SK-N-SH (cell line): Measurements from ENCODE around the gene NRCAM. TPM values are rescaled to one million over a fixed set of nuclear protein-coding genes. Genes with fewer than 3 reads are reported as not detected.

Experiments
- CTCF ChIA-PET: fragments of 300-600, 350-600 bp; formaldehyde crosslinking; extraction: SDS; loops from one replicate; lab custom pipeline; 2021; lab: Yijun Ruan, JAX
- POLR2A ChIA-PET: fragments of 350-600 bp; sonication (Branson Sonifier 250); formaldehyde crosslinking; extraction: SDS; loops from one replicate; lab custom pipeline; 2020; ENCODE audit warnings: antibody characterized with exemption, inconsistent platforms; lab: Yijun Ruan, JAX
- DNase-seq: peaks from one replicate; pipeline ENCODE4 v3.0.0; 2012
- H2AFZ ChIP-seq: fragments of 200-600 bp; sonication (generic); 2 replicates; pipeline ENCODE4 v1.8.1; 2016; ENCODE audit warnings: antibody characterized with exemption, mild to moderate bottlenecking, low read depth
- H3F3A ChIP-seq: fragments of 200-600 bp; sonication (generic); replicated peaks from 2 replicates; pipeline ENCODE3; 2016; ENCODE audit warnings: antibody characterized with exemption, mild to moderate bottlenecking; ENCODE audit not compliant: insufficient read depth
- H3K27ac ChIP-seq, 2 experiments: fragments of 200-500 bp in 1 of 2; fragments of 200-600 bp in 1 of 2; sonication (Bioruptor generic) in 1 of 2; sonication (generic), shearing (Covaris generic) in 1 of 2; 2 replicates each; pipeline versions ENCODE4 v1.5.1 to v1.6.1; 2014 to 2016; ENCODE audit warnings: low read depth in 2 of 2, inconsistent platforms in 1 of 2, low read length in 1 of 2, mild to moderate bottlenecking in 1 of 2, mixed read lengths in 1 of 2
- H3K27me3 ChIP-seq: fragments of 200-600 bp; sonication (generic), shearing (Covaris generic); 2 replicates; pipeline ENCODE4 v1.6.1; 2016; ENCODE audit warnings: mixed run types; ENCODE audit not compliant: insufficient read depth
- H3K36me3 ChIP-seq, 2 experiments: fragments of 200-500 bp in 1 of 2; fragments of 200-600 bp in 1 of 2; sonication (Bioruptor generic) in 1 of 2; sonication (generic) in 1 of 2; replicated peaks in 1 of 2; 2 replicates each; pipeline versions ENCODE3 to v1.5.1; 2014 to 2016; ENCODE audit warnings: low read length in 1 of 2, mild to moderate bottlenecking in 1 of 2; ENCODE audit not compliant: insufficient read depth in 2 of 2, control insufficient read depth in 1 of 2
- H3K4me1 ChIP-seq, 2 experiments: fragments of 200-500 bp in 1 of 2; fragments of 200-600 bp in 1 of 2; sonication (Bioruptor generic) in 1 of 2; sonication (generic), shearing (Covaris generic) in 1 of 2; 2 replicates each; pipeline versions ENCODE4 v1.5.1 to v1.6.1; 2014 to 2016; ENCODE audit warnings: low read depth in 1 of 2, low read length in 1 of 2, mixed run types in 1 of 2; ENCODE audit not compliant: insufficient read depth in 2 of 2, control insufficient read depth in 1 of 2
- H3K4me2 ChIP-seq: fragments of 200-600 bp; sonication (generic), shearing (Covaris generic); 2 replicates; pipeline ENCODE4 v1.6.1; 2017; ENCODE audit warnings: mixed run types
- H3K4me3 ChIP-seq, 2 experiments: fragments of 200-500 bp in 1 of 2; fragments of 200-600 bp in 1 of 2; sonication (Bioruptor generic) in 1 of 2; sonication (generic), shearing (Covaris generic) in 1 of 2; 2 replicates each; pipeline versions ENCODE4 v1.5.1 to v1.8.1; 2014 to 2016; ENCODE audit warnings: low read depth in 2 of 2, inconsistent platforms in 1 of 2, low read length in 1 of 2, mild to moderate bottlenecking in 1 of 2, mixed read lengths in 1 of 2, moderate library complexity in 1 of 2
- H3K79me2 ChIP-seq: fragments of 200-600 bp; sonication (generic); 2 replicates; pipeline ENCODE4 v1.8.1; 2017; ENCODE audit warnings: mild to moderate bottlenecking; ENCODE audit not compliant: insufficient read depth
- H3K9ac ChIP-seq: fragments of 200-600 bp; sonication (generic); 2 replicates; pipeline ENCODE4 v1.6.1; 2017; ENCODE audit warnings: mixed run types
- H3K9me2 ChIP-seq: fragments of 200-600 bp; sonication (generic); 2 replicates; pipeline ENCODE4 v1.6.1; 2017; ENCODE audit warnings: mixed run types
- H3K9me3 ChIP-seq: fragments of 200-600 bp; sonication (generic); 2 replicates; pipeline ENCODE4 v1.6.1; 2017; ENCODE audit warnings: mixed run types, mild to moderate bottlenecking, moderate library complexity
- H4K20me1 ChIP-seq: fragments of 200-600 bp; sonication (generic); 2 replicates; pipeline ENCODE4 v1.6.1; 2017; ENCODE audit warnings: mild to moderate bottlenecking, mixed run types; ENCODE audit not compliant: insufficient read depth
- CTCF ChIP-seq: fragments of 200-600 bp; sonication (generic); IDR thresholded peaks from 2 replicates; pipeline ENCODE4 v1.6.1; 2017; ENCODE audit warnings: antibody characterized with exemption, mild to moderate bottlenecking, moderate library complexity
- EZH2phosphoT487 ChIP-seq: fragments of 200-600 bp; sonication (generic); IDR thresholded peaks from 2 replicates; pipeline ENCODE4 v1.6.1; 2017; ENCODE audit warnings: low read depth, mixed run types, mild to moderate bottlenecking, antibody characterized with exemption, moderate library complexity, borderline replicate concordance
- FOSL2 ChIP-seq: IDR thresholded peaks from 2 replicates; pipeline ENCODE4 v1.4.0; 2012; ENCODE audit warnings: low read depth, mild to moderate bottlenecking, moderate library complexity, borderline replicate concordance
- GATA2 ChIP-seq: sonication (generic); formaldehyde crosslinking; IDR thresholded peaks from 2 replicates; pipeline ENCODE4 v1.5.0; 2020; ENCODE audit warnings: mild to moderate bottlenecking, missing genetic modification reagents
- JUND ChIP-seq: IDR thresholded peaks from 2 replicates; pipeline ENCODE4 v1.4.0; 2012
- MEF2A ChIP-seq: IDR thresholded peaks from 2 replicates; pipeline ENCODE4 v1.4.0; 2012; ENCODE audit warnings: low read depth, borderline replicate concordance
- NRF1 ChIP-seq: IDR thresholded peaks from 2 replicates; pipeline ENCODE4 v1.6.1; 2012; ENCODE audit warnings: low read depth, mild to moderate bottlenecking, low read length
- PBX3 ChIP-seq: IDR thresholded peaks from 2 replicates; pipeline ENCODE4; 2012
- WGBS: methylation state at CpG from one replicate; pipeline ENCODE4 v1.1.6; 2017; ENCODE audit warnings: low lambda C conversion rate; 5-methylcytosine and 5-hydroxymethylcytosine counted together
- polyA plus RNA-seq, 3 experiments: library from polyadenylated mRNA; depleted of rRNA; stranded (reverse); fragments of >200 nt; gene quantifications; 2 replicates each; pipeline ENCODE4 v1.2.3, GENCODE V29; 2012

Gene NRCAM
- polyA plus RNA-seq, 1 of the 3 experiments (the other 2 are of a cell fraction), result 1.1 TPM

GRCh38 chr7:108464743-108465142 lies 8.5 kb upstream of the NRCAM start:
- Histone ChIP-seq H3F3A (no peaks in the 10 kb centered on the region), H3K9me3 (no peaks in the 10 kb centered on the region), H3K79me2 (no peaks in the 10 kb centered on the region), H4K20me1 (no peaks in the 10 kb centered on the region), H3K4me1 (peaks cover 0 to 14% of the 10 kb centered on the region in 2 experiments; a peak in 2 of 4 replicates), H3K36me3 (no peaks in the 10 kb centered on the region), H3K27me3 (no peaks in the 10 kb centered on the region), H3K4me3 (no peak overlapping the region), H3K9ac (no peak overlapping the region), H2AFZ (no peak overlapping the region), H3K4me2 (no peak overlapping the region), H3K9me2 (no peaks in the 10 kb centered on the region), H3K27ac (no peak overlapping the region)
- no peak for TF ChIP-seq CTCF
- no peak for TF ChIP-seq NRF1
- TF ChIP-seq MEF2A, result no peak
- no peak for TF ChIP-seq FOSL2
- TF ChIP-seq GATA2 (CRISPR knock-in tag), result no peak
- TF ChIP-seq PBX3, result no peak
- CTCF ChIA-PET, result interaction anchor here (0.5 to 1.6 kb wide), 4 partner anchors 32 to 129 kb away, joined by 3 to 11 read pairs (median 3); no protein-coding TSS in a partner anchor
- no peak for DNase-seq
- POLR2A ChIA-PET, result interaction anchor here (0.5 kb wide), 1 partner anchor 84 kb away, joined by 5 read pairs; no protein-coding TSS in a partner anchor
- 92% methylated on average over 2 of the region's 2 CpGs for WGBS

- no peak overlapping the region for H2AFZ ChIP-seq
- H3F3A ChIP-seq, result no peaks in the 10 kb centered on the region
- H3K4me1 ChIP-seq, result peaks cover 0 to 14% of the 10 kb centered on the region in 2 experiments; a peak in 2 of 4 replicates
- TF ChIP-seq EZH2phosphoT487, result no peak
- no peak for TF ChIP-seq JUND
- TF ChIP-seq FOSL2, result no peak
- no peak overlapping the region for H3K4me3 ChIP-seq
- POLR2A ChIA-PET, result no interaction called here
- no peak overlapping the region for H3K27ac ChIP-seq
- no peaks in the 10 kb centered on the region for H4K20me1 ChIP-seq
- CTCF ChIA-PET, result interaction anchor here (1.6 kb wide), 1 partner anchor 33 kb away, joined by 11 read pairs; no protein-coding TSS in a partner anchor
- 69% methylated on average over 2 of the region's 2 CpGs for WGBS
- H3K27me3 ChIP-seq, result no peaks in the 10 kb centered on the region
- no peaks in the 10 kb centered on the region for H3K36me3 ChIP-seq
- DNase-seq, result no peak
- H3K9me3 ChIP-seq, result no peaks in the 10 kb centered on the region
- H3K9me2 ChIP-seq, result no peaks in the 10 kb centered on the region
- no peak overlapping the region for H3K9ac ChIP-seq
- no peak overlapping the region for H3K4me2 ChIP-seq
- H3K79me2 ChIP-seq, result no peaks in the 10 kb centered on the region
Observed at GRCh38 chr7:108463613-108464012, 7.4 kb upstream of the NRCAM start.
